ENCODE data around the gene RIOX2. TPM values are rescaled to one million over a fixed set of nuclear protein-coding genes. Genes with fewer than 3 reads are reported as not detected.
"Not testable (repeated sequence)": the region's sequence is repeated elsewhere in the genome, so short reads cannot be mapped to it uniquely, and the experiment has no call there.

Gene RIOX2
- total RNA-seq = 17.5 TPM

- DNase-seq = peak; percentile 56
Measured at GRCh38 chr3:97971679-97972567, at the start of gene RIOX2. Gene RIOX2 (minus strand): TSS chr3:97972431. CDS start chr3:97967593, 4,838 bp downstream.

GRCh38 chr3:98020412-98020811, 48.2 kb upstream of the RIOX2 start:
- DNase-seq = no peak

- DNase-seq = no peak
Measured at GRCh38 chr3:98018301-98018700, 46.1 kb upstream of the RIOX2 start.

DNA sequence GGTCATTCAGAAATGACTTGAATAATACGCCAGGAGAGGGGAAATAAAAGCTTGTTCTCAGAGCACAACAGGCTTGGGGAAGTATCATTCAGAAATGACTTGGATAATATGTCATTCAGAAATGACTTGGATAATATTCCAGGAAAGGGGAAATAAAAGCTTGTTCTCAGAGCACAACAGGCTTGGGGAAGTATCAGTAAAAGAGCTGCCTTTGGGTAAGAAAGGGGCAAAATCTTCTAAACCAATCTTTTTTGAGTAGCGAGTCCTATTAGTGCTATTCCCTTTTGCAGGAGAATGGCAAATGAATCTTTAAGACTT, 42.0 kb upstream of the RIOX2 start:
- DNase-seq = no peak

DNA sequence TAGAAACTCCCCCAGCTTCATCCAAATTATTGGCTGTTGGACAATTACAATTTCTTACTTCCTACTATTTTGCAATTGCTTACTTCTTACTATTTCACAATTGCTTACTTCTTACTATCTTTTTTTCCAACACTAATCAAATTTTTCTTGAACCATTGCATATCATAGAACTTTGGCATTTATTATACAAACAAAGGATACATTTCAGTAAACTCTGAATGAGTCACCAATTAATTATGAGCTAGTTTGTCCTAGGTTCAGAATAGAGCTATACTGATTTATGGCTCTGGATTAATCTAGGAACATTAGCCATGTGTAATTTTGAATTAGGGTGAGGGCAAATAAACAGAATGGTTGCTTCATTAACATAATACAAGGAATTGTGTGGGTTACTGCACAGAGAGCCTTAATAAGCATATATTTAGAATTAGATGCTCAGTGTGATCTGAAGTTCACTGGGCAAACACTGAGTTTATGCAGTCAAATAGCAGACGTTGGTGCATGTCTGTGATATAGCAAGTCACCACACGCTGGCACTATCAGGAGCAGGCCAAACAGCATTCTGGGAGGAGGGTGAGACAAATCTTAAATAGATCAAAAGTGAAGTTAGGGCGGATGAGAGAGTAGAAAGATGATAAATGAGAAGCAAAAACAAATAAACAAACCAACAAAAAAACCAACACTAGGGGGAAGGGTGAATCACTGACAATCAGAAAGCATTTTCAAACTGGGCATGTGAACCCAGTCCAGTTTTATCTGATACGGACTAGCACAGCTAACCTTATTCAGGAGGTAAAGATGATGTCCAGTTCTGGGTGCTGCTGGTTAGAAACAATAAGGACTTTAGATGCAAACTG, 41.4 kb upstream of the RIOX2 start:
- no peak for DNase-seq

DNA sequence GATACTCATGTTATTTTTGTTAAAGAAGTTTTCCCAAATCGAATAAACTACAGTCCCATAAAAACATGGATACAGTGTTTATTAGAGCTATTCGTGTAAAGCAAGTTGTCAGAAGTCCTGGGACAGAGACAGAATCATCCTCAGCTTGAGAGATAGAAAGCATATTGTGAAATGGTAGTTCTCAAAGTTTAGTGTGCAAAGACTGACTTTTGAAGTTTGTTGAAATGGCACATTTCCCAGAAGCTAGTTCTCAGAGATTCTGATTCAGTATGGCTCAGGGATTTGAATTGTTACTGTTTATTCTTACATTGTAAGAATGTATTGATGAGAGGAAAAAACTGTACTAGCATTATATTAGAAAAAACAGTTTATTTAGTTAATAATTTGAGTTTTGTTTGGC, 40.7 kb upstream of the RIOX2 start:
- DNase-seq = no peak

DNA sequence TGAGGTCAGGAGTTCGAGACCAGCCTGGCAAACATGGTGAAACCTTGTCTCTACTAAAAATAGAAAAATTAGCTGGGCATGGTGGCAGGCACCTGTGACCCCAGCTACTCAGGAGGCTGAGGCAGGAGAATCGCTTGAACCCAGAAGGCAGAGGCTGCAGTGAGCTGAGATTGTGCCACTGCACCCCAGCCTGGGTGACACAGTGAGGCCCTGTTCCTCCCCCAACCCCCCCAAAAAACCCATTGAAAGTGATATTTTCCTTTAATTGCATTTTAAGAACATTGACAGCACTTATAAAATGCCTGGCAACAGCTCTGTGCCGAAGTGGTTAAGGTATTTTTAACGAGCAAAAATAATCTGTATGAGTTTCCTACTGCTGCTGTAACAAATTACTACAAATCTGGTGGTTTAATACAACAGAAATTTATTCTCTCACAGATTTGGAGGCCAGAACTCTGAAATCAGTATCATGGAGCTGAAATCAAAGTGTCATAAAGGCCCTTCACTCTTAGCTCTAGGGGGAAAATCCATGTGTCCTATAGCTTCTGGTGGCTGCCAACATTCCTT, 38.7 kb upstream of the RIOX2 start:
- not testable (repeated sequence) for DNase-seq

DNA sequence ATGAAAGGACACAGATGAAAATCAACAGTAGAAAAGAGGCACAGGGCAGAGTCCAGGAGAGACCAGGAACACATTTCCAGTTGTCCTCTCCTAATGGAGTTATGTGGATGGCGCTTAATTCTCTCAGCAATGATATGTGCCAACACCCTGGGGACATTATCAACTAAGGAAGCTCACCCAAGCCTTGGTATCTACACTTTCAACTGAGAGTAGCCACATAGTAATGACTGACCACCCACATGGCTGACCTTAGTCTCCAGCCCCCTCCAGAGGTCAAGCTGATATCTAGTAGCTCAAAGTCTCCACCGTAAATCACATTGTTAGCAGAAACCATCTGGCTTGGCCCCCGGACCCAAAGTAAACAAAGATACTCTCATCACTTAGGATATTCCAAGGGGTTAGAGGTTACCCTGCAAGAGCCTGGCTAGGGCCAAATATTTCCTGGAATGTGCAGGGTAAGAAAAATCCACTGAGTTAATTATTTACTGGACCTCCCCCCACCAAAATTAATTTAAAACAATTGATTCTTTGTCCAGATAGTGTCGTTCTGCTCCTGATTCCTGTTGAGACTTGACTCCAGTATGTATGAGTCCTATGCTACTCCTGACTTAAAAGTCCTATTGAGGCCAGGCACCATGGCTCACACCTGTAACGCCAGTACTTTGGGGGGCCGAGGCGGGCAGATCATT, 38.1 kb upstream of the RIOX2 start:
- no peak for DNase-seq

- DNase-seq = no peak
Measured at GRCh38 chr3:98008855-98009254, 36.6 kb upstream of the RIOX2 start.

DNA sequence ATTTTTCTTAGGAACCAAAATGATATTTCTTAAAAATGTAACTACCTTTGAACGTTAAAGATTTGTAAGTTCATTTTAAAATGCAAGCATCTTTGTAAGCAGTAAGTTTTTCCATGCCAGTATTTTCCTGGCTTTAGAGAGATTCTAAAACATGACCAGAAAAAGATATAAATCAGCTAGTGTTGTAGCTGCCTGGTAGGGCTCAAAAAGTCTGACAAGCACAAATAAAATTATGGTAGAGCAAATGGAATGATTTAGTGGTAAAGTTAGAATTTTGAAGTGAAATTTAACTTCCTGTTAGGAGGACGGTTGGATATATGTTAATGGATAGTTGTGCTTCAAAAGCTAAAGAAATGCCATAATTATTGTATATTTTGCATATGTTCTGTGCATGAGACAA, 33.2 kb upstream of the RIOX2 start:
- DNase-seq = no peak

- no peak for DNase-seq
Measured at GRCh38 chr3:98004721-98005120, 32.5 kb upstream of the RIOX2 start.

DNA sequence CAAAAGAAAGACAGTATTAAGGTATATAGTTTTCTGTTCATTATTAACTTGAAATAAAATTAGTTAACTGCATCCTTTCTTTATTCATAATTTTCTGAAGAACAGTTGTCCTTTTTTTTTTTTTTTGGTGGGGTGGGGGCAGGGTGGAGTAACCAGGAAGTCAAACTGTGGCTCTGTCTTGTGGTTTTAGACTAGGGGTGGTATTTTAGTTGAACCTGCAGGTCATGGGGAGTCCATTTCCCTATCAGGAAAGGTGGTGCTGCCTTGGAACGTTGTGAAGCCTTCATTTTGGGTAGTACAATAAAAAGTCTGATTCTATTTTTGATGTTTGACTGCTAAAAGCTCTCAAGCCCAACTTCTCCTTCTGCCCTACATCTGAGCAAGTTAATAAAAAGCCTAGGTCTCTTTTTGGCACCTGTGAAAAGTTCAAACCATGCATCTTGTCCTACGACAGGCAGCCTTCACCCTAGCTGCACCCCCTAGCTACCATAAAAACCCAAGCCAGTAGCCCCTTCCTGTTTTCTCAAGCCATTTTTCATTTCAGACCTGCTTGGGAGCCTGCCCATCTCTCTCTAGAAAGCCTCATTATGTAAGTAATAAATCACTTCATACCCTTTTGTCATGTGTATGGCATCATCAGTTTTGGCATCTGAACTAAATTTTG, 31.2 kb upstream of the RIOX2 start:
- DNase-seq = no peak

- DNase-seq = no peak
Measured at GRCh38 chr3:98002717-98003116, 30.5 kb upstream of the RIOX2 start.

- DNase-seq = no peak
Measured at GRCh38 chr3:97999994-98000393, 27.8 kb upstream of the RIOX2 start.

DNA sequence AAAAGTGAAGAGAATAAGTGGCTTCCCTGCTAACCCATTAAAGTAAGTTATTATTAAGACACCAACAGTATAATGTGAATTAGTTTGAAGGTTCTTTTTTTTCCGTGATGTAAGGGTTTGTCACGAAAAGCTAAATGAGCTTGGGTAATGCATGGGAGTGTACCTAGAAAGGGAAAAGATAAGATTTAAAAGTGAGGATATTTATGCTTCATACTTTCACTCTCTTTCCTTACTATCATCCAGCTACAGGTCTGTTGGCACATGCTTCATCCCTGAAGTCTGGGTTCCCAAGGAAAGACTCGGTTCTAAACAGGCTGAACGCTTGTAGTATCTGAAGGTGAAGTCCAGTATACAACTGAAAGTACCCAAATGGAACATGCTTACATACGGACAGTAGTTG, 26.9 kb upstream of the RIOX2 start:
- DNase-seq = no peak

GRCh38 chr3:97996988-97997387, 24.8 kb upstream of the RIOX2 start:
- no peak for DNase-seq

GRCh38 chr3:97994328-97994945, 22.2 kb upstream of the RIOX2 start:
- DNase-seq = no peak

GRCh38 chr3:97993526-97993925, 21.3 kb upstream of the RIOX2 start:
- DNase-seq = no peak

DNA sequence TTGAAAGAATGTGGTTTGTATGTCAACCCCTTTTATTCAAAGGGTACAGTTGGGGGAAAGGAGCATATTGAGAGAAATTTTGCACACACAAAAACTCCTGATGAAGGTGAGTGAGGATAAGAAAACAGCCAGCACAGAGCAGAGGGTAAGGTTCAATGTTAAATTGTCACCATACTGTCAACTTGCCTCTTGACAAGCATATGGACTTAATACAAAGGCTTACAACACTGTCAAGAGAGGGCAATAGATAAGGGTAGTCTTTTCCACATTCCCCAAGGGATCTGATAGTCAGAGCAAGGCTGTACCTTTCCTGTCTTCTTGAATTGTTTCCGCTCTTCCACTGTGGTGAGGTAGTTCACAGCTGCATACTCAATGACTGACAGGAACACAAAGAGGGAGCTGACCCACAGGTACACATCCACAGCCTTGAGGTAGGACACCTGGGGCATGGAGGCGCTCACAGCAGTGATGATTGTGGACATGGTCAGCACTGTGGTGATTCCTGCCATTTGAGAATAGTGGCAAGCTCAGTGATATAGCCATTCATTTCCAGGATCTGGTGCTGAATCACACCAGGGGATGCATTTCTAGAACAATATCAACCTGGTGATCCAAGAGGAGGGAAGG, 20.4 kb upstream of the RIOX2 start:
- no peak for DNase-seq

GRCh38 chr3:97991293-97991682, 19.1 kb upstream of the RIOX2 start:
- DNase-seq = no peak

GRCh38 chr3:97990624-97991292, 18.5 kb upstream of the RIOX2 start:
- DNase-seq = no peak

Data from occipital lobe (tissue), 2 donors.